ENCODE measurements around the gene FAM174C. TPM values are rescaled to one million over a fixed set of nuclear protein-coding genes. Genes with fewer than 3 reads are reported as not detected.
A peak's percentile ranks its signal among the peaks of the same experiment; 100 is the strongest.

The FAM174C gene
- total and polyA plus RNA-seq, 5 donors = 15.9 to 25.3 (median 17.7) TPM

- ATAC-seq = no peak
- DNase-seq = no peak
- 89% methylated on average over 25 of the region's 25 CpGs for WGBS
- Histone ChIP-seq H3K4me1 (ENCODE audit: control insufficient read depth, insufficient read depth, low read length) (peaks cover 4% of the 10 kb centered on the region), H3K27ac (ENCODE audit: low read length) (no peak overlapping the region), H3K27me3 (ENCODE audit: control insufficient read depth, insufficient read depth) (no peaks in the 10 kb centered on the region), H3K4me3 (ENCODE audit: low read length) (no peak overlapping the region), H3K9me3 (ENCODE audit: control insufficient read depth, low read length) (no peaks in the 10 kb centered on the region)
- intact Hi-C loops (cut with DNase I) = no loop called here
Observed at GRCh38 chr19:1278713-1279660, 3.7 kb downstream of the FAM174C start.

GRCh38 chr19:1279782-1280341 is 4.5 kb downstream of the FAM174C start:
- H3K9me3 ChIP-seq (ENCODE audit: control insufficient read depth, low read length) = no peaks in the 10 kb centered on the region
- H3K4me3 ChIP-seq (ENCODE audit: low read length) = no peak overlapping the region
- peak; percentile 17 to 24 for ATAC-seq
- H3K4me1 ChIP-seq (ENCODE audit: control insufficient read depth, insufficient read depth, low read length) = peaks cover 1% of the 10 kb centered on the region
- peak; percentile 80 to 94 (median 94) for DNase-seq
- 31% methylated on average over 10 of the region's 10 CpGs for WGBS
- H3K27me3 ChIP-seq (ENCODE audit: control insufficient read depth, insufficient read depth) = no peaks in the 10 kb centered on the region
- intact Hi-C loops (cut with DNase I) = loop anchor here in 3 of 4 donors (5.0 to 10.0 kb wide), 3 partner anchors 75 to 102 kb away; partner anchors contain the start of gene NDUFS7 (in 1 of the 3)
- H3K27ac ChIP-seq (ENCODE audit: low read length) = no peak overlapping the region

DNA sequence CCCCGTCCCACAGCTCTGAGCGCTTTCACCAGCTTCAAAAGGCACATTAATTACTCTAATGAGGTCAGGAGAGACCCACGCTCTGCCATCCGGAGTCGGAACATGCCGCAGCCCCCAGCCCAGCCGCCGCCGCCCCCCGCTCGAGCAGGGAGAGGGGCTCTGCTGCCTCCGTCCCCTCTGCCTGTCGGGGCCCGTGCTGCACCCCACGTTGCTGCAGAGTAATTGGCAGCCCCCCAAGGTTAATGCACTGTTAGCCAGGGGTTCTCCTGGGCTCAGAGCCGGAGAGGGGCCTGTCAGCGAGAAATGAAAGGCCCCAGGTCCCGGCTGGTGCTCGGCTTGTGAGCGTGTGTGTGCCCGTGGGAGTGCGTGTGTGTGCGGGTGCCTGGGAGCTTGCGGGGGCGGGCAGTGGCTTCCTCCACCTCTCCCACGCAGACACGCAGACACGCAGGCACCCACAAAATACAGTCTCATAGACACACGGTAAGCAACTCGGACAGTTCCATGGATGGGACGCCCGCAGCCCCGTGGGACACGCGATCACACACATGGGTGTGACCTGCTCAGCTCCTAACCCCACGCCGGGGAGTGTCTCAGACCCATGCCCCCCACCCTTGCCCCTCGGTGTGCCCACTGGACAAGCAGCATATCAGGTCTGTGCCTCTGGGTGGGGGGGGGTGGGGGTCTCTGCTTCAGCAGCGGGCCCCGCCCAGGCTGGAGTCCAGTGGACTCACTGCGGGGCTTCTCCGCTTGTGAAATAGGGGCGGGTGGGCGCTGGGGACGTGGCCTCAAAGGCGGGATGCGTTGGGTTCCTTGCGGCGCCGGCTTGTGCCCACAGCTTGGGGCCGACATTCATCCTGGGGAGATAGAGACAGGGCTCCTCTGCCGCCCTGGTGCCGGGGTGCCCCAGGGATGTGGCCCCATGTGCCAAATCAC is 5.6 kb downstream of the FAM174C start:
- 84% methylated on average over 53 of the region's 53 CpGs for WGBS
- no peak overlapping the region for H3K4me3 ChIP-seq (ENCODE audit: low read length)
- no peak overlapping the region for H3K27ac ChIP-seq (ENCODE audit: low read length)
- H3K27me3 ChIP-seq (ENCODE audit: control insufficient read depth, insufficient read depth) = no peaks in the 10 kb centered on the region
- no peaks in the 10 kb centered on the region for H3K9me3 ChIP-seq (ENCODE audit: control insufficient read depth, low read length)
- DNase-seq (no peak), ATAC-seq (no peak)
- no peaks in the 10 kb centered on the region for H3K4me1 ChIP-seq (ENCODE audit: control insufficient read depth, insufficient read depth, low read length)
- intact Hi-C loops (cut with DNase I) = loop anchor here in 3 of 4 donors (5.0 to 10.0 kb wide), 3 partner anchors 74 to 101 kb away; partner anchors contain the start of gene NDUFS7 (in 1 of the 3)

- Histone ChIP-seq H3K4me3 (ENCODE audit: low read length) (no peak overlapping the region), H3K4me1 (ENCODE audit: control insufficient read depth, insufficient read depth, low read length) (no peaks in the 10 kb centered on the region), H3K27ac (ENCODE audit: low read length) (no peak overlapping the region), H3K9me3 (ENCODE audit: control insufficient read depth, low read length) (no peaks in the 10 kb centered on the region), H3K27me3 (ENCODE audit: control insufficient read depth, insufficient read depth) (no peaks in the 10 kb centered on the region)
- 68% methylated on average over 15 of the region's 15 CpGs for WGBS
- ATAC-seq = no peak
- intact Hi-C loops (cut with DNase I) = loop anchor here in 3 of 4 donors (5.0 to 10.0 kb wide), 3 partner anchors 73 to 101 kb away; partner anchors contain the start of gene NDUFS7 (in 1 of the 3)
- DNase-seq = no peak
Observed at GRCh38 chr19:1281569-1282287, 6.4 kb downstream of the FAM174C start.

- Histone ChIP-seq H3K27ac (ENCODE audit: low read length) (no peak overlapping the region), H3K4me1 (ENCODE audit: control insufficient read depth, insufficient read depth, low read length) (no peaks in the 10 kb centered on the region), H3K27me3 (ENCODE audit: control insufficient read depth, insufficient read depth) (no peaks in the 10 kb centered on the region), H3K9me3 (ENCODE audit: control insufficient read depth, low read length) (no peaks in the 10 kb centered on the region), H3K4me3 (ENCODE audit: low read length) (no peak overlapping the region)
- WGBS = 74% methylated on average over 18 of the region's 18 CpGs
- intact Hi-C loops (cut with DNase I) = loop anchor here in 3 of 4 donors (5.0 to 10.0 kb wide), 3 partner anchors 72 to 100 kb away; partner anchors contain the start of gene NDUFS7 (in 1 of the 3)
- DNase-seq = no peak
- no peak for ATAC-seq
Observed at GRCh38 chr19:1282588-1283206, 7.4 kb downstream of the FAM174C start.

DNA sequence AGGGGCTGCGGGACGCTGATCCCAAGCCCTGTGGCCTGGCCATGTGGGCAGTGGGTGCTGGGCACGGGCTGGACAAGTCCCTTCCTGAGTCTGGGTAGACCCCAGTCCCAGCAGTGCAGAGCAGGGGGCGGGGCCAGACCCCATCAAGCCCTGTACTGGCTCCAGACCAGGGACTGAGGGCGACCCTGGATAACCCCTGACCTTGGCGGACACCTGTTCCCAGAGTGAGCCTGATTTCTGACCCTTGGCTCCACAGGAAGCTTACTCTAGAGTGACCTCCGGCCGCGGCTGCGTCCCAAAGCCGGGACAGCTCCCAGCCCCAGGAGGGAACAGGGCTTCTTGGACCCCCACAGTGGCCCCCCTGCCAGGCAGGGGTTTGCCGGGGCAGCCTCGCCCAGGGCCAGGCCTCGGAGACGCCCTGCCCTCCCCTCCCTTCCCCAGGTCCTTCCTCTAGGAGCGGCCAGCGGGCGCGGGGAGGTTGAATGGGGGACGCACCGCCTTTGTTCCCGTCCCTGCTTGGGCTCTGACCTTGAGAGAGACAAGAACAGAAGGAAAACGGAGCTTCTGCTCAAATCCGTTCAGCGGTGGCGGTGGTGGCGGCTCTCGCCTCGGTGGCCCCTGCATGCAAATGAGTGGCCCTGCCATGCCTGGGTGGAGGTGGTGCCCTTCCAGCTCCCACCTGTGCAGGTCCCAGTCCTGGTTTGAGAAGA is 8.0 kb downstream of the FAM174C start:
- no peak overlapping the region for H3K4me3 ChIP-seq (ENCODE audit: low read length)
- no peaks in the 10 kb centered on the region for H3K27me3 ChIP-seq (ENCODE audit: control insufficient read depth, insufficient read depth)
- 56% methylated on average over 29 of the region's 29 CpGs for WGBS
- H3K4me1 ChIP-seq (ENCODE audit: control insufficient read depth, insufficient read depth, low read length) = no peaks in the 10 kb centered on the region
- no peak overlapping the region for H3K27ac ChIP-seq (ENCODE audit: low read length)
- DNase-seq (no peak), ATAC-seq (no peak)
- H3K9me3 ChIP-seq (ENCODE audit: control insufficient read depth, low read length) = no peaks in the 10 kb centered on the region
- intact Hi-C loops (cut with DNase I) = loop anchor here in 3 of 4 donors (5.0 to 10.0 kb wide), 3 partner anchors 71 to 99 kb away; partner anchors contain the start of gene NDUFS7 (in 1 of the 3)

- no peaks in the 10 kb centered on the region for H3K27me3 ChIP-seq (ENCODE audit: control insufficient read depth, insufficient read depth)
- DNase-seq (no peak), ATAC-seq (no peak)
- H3K4me1 ChIP-seq (ENCODE audit: control insufficient read depth, insufficient read depth, low read length) = no peaks in the 10 kb centered on the region
- no peaks in the 10 kb centered on the region for H3K9me3 ChIP-seq (ENCODE audit: control insufficient read depth, low read length)
- no peak overlapping the region for H3K27ac ChIP-seq (ENCODE audit: low read length)
- intact Hi-C loops (cut with DNase I) = loop anchor here in 3 of 4 donors (5.0 to 10.0 kb wide), 3 partner anchors 71 to 98 kb away; partner anchors contain the start of gene NDUFS7 (in 1 of the 3)
- no peak overlapping the region for H3K4me3 ChIP-seq (ENCODE audit: low read length)
- WGBS = 84% methylated on average over 12 of the region's 12 CpGs
Observed at GRCh38 chr19:1283917-1284292, 8.6 kb downstream of the FAM174C start.

DNA sequence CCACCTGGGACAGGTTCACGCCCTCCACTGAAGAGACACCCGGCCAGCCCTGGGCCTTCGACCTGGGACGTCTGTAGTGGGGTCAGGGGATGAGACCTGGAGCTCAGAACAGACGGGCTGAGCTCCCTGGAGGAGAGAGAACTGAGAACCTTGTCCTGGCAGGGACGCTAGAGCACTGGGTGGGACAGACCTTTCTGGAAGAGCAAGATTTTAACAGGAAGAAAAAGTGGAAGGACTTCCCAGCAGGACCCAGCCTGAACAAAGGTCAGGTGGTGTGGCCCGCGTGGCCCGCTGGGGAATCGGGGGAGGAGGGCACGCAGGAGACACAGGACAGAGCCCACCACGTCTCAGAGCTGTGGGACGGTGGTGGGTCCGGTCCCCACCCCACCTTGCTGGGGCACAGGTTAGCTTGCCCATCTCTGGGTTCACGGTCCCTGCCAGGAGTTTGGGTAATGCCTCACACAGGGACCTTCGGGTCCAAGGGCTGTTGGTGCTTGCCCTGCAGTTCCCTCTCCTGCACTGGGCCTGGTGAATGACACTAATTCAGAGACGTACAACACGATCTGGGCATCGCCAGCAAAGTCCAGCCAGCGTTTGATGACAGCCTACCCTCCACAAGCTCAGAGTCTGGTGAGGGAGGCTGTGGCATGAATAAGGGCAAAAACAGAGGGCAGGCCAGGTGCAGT is 9.1 kb downstream of the FAM174C start:
- intact Hi-C loops (cut with DNase I) = loop anchor here in 3 of 4 donors (5.0 to 10.0 kb wide), 3 partner anchors 70 to 98 kb away; partner anchors contain the start of gene NDUFS7 (in 1 of the 3)
- DNase-seq (no peak), ATAC-seq (no peak)
- no peaks in the 10 kb centered on the region for H3K4me1 ChIP-seq (ENCODE audit: control insufficient read depth, insufficient read depth, low read length)
- no peaks in the 10 kb centered on the region for H3K9me3 ChIP-seq (ENCODE audit: control insufficient read depth, low read length)
- WGBS = 79% methylated on average over 20 of the region's 20 CpGs
- no peaks in the 10 kb centered on the region for H3K27me3 ChIP-seq (ENCODE audit: control insufficient read depth, insufficient read depth)
- no peak overlapping the region for H3K27ac ChIP-seq (ENCODE audit: low read length)
- no peak overlapping the region for H3K4me3 ChIP-seq (ENCODE audit: low read length)

Data from right cardiac atrium (tissue), 5 donors.